IMR-90 (cell line): Measurements from ENCODE around the gene SOD2. TPM values are rescaled to one million over a fixed set of nuclear protein-coding genes. Genes with fewer than 3 reads are reported as not detected.

ENCODE experiments used
- ATAC-seq: fragments of 200-7000 bp; cut with Tn5 transposase; 2 replicates; pipeline ENCODE4 v1.9.1; 2020; ENCODE audit warnings: low read depth, mild to moderate bottlenecking, moderate library complexity
- BruUV-seq: library from RNA; stranded (reverse); fragments of 400-500 nt; replicated peaks from 2 replicates; lab custom pipeline; 2021; lab: Mats Ljungman, UMichigan
- CTCF ChIA-PET: fragments of 300-600 bp; formaldehyde crosslinking; extraction: SDS; loops from one replicate; lab custom pipeline; 2021; ENCODE audit warnings: antibody characterized with exemption; lab: Yijun Ruan, JAX
- POLR2A ChIA-PET: fragments of 300-600 bp; sonication (Branson Sonifier 250); formaldehyde crosslinking; loops from one replicate; lab custom pipeline; 2022; ENCODE audit warnings: antibody characterized with exemption; ENCODE audit not compliant: unreplicated experiment; lab: Charles Lee
- DNase-seq: peaks from one replicate; pipeline ENCODE4 v3.0.0; 2013
- H2AFZ ChIP-seq: replicated peaks from 2 replicates; pipeline ENCODE3; 2013; ENCODE audit warnings: low read length, mild to moderate bottlenecking; ENCODE audit not compliant: poor library complexity
- H2AK5ac ChIP-seq: 2 replicates; pipeline ENCODE4 v1.6.1; 2013; ENCODE audit warnings: low read depth, low read length, inconsistent platforms
- H2AK9ac ChIP-seq: replicated peaks from 2 replicates; pipeline ENCODE3; 2013; ENCODE audit warnings: mild to moderate bottlenecking, low read depth, low read length, moderate library complexity; ENCODE audit not compliant: poor library complexity
- H2BK120ac ChIP-seq: 2 replicates; pipeline ENCODE4 v1.6.1; 2013; ENCODE audit warnings: low read depth, low read length, inconsistent platforms
- H2BK15ac ChIP-seq: 3 replicates; pipeline ENCODE4 v1.6.1; 2013; ENCODE audit warnings: low read depth, low read length, inconsistent platforms
- H2BK20ac ChIP-seq: 2 replicates; pipeline ENCODE4 v1.6.1; 2013; ENCODE audit warnings: low read depth, mild to moderate bottlenecking, inconsistent platforms, low read length, moderate library complexity
- H2BK5ac ChIP-seq: 2 replicates; pipeline ENCODE4 v1.6.1; 2013; ENCODE audit warnings: mild to moderate bottlenecking, low read depth, low read length, inconsistent platforms; ENCODE audit not compliant: poor library complexity, severe bottlenecking
- H3K14ac ChIP-seq: replicated peaks from 2 replicates; pipeline ENCODE4 v1.6.1; 2013; ENCODE audit warnings: low read depth, low read length, inconsistent platforms
- H3K18ac ChIP-seq: 2 replicates; pipeline ENCODE4 v1.6.1; 2013; ENCODE audit warnings: low read depth, low read length, control low read depth
- H3K23ac ChIP-seq: 2 replicates; pipeline ENCODE4 v1.6.1; 2013; ENCODE audit warnings: low read depth, low read length, inconsistent platforms
- H3K27ac ChIP-seq: 2 replicates; pipeline ENCODE4 v1.5.1; 2013; ENCODE audit warnings: mild to moderate bottlenecking, control low read depth, low read length; ENCODE audit not compliant: insufficient read depth
- H3K27me3 ChIP-seq: 2 replicates; pipeline ENCODE4 v1.6.1; 2013; ENCODE audit warnings: low read length; ENCODE audit not compliant: control insufficient read depth, insufficient read depth
- H3K36me3 ChIP-seq: 2 replicates; pipeline ENCODE4 v1.6.1; 2013; ENCODE audit warnings: low read length, mixed read lengths; ENCODE audit not compliant: control insufficient read depth, insufficient read depth
- H3K4ac ChIP-seq: 2 replicates; pipeline ENCODE4 v1.6.1; 2013; ENCODE audit warnings: low read depth, low read length, inconsistent platforms
- H3K4me1 ChIP-seq: 2 replicates; pipeline ENCODE4 v1.6.1; 2013; ENCODE audit warnings: low read length, mixed read lengths; ENCODE audit not compliant: control insufficient read depth, insufficient read depth
- H3K4me2 ChIP-seq: 2 replicates; pipeline ENCODE4 v1.6.1; 2013; ENCODE audit warnings: low read depth, mild to moderate bottlenecking, control low read depth, low read length, moderate library complexity
- H3K4me3 ChIP-seq: 2 replicates; pipeline ENCODE4 v1.5.1; 2013; ENCODE audit warnings: low read depth, mild to moderate bottlenecking, control low read depth, low read length, moderate library complexity; ENCODE audit not compliant: insufficient read depth
- H3K56ac ChIP-seq: 2 replicates; pipeline ENCODE4 v1.6.1; 2013; ENCODE audit warnings: low read length, inconsistent platforms; ENCODE audit not compliant: insufficient read depth; ENCODE audit errors: extremely low read depth
- H3K79me1 ChIP-seq, 2 experiments: 2 replicates each; pipeline ENCODE4 v1.6.1; 2013; ENCODE audit warnings: low read length in 2 of 2, inconsistent platforms in 1 of 2, low read depth in 1 of 2
- H3K9ac ChIP-seq: 2 replicates; pipeline ENCODE4 v1.6.1; 2013; ENCODE audit warnings: low read depth, low read length, control low read depth
- H3K9me1 ChIP-seq: 2 replicates; pipeline ENCODE4 v1.6.1; 2013; ENCODE audit warnings: low read length, inconsistent platforms; ENCODE audit not compliant: insufficient read depth
- H3K9me3 ChIP-seq: 2 replicates; pipeline ENCODE4 v1.6.1; 2013; ENCODE audit warnings: low read length; ENCODE audit not compliant: control insufficient read depth, insufficient read depth
- H4K20me1 ChIP-seq: 2 replicates; pipeline ENCODE4 v1.6.1; 2013; ENCODE audit warnings: low read length, inconsistent platforms; ENCODE audit not compliant: insufficient read depth
- H4K5ac ChIP-seq: 2 replicates; pipeline ENCODE4 v1.6.1; 2013; ENCODE audit warnings: mild to moderate bottlenecking, low read depth, low read length, control low read depth
- H4K8ac ChIP-seq, 2 experiments: 2 replicates each; pipeline ENCODE4 v1.6.1; 2013; ENCODE audit warnings: low read depth in 2 of 2, low read length in 2 of 2, control low read depth in 1 of 2, inconsistent platforms in 1 of 2
- H4K91ac ChIP-seq: 2 replicates; pipeline ENCODE4 v1.6.1; 2013; ENCODE audit warnings: low read depth, low read length, inconsistent platforms; ENCODE audit not compliant: insufficient read depth
- CEBPB ChIP-seq: IDR thresholded peaks from 2 replicates; pipeline ENCODE4 v1.6.1; 2012; ENCODE audit warnings: low read depth, low read length, improper control_type of control experiment
- MAFK ChIP-seq: IDR thresholded peaks from 2 replicates; pipeline ENCODE4 v1.6.1; 2012; ENCODE audit warnings: low read depth, low read length, improper control_type of control experiment
- RCOR1 ChIP-seq: IDR thresholded peaks from 2 replicates; pipeline ENCODE4 v1.6.1; 2012; ENCODE audit warnings: mild to moderate bottlenecking, low read length, improper control_type of control experiment; ENCODE audit not compliant: insufficient replicate concordance
- WGBS, 2 experiments: methylation state at CpG; one replicate each; pipeline versions ENCODE4 v1.1.5 to v1.1.7; 2013; ENCODE audit warnings: missing lambda C conversion rate in 2 of 2; ENCODE audit not compliant: insufficient read length in 1 of 2; ENCODE audit errors: extremely low coverage in 2 of 2; 5-methylcytosine and 5-hydroxymethylcytosine counted together
- dilution Hi-C: fragments of 300-500 bp; cut with HindIII; formaldehyde crosslinking; loops from one replicate; pipeline ENCODE4 v1.14.3; 2018; ENCODE audit warnings: low sequenced_read_pairs; ENCODE audit not compliant: unreplicated experiment
- in situ Hi-C: fragments of 300-500 bp; cut with MboI; formaldehyde crosslinking; loops from 3 replicates; pipeline ENCODE4 v1.14.3; 2019; ENCODE audit warnings: low sequenced_read_pairs, inconsistent platforms, mixed read lengths
- intact Hi-C: fragments of 100-400 bp; cut with micrococcal nuclease; formaldehyde crosslinking; loops from 2 replicates; pipeline ENCODE4 v1.10.0; 2022
- polyA plus RNA-seq, 3 experiments: library from polyadenylated mRNA; depleted of rRNA; stranded (reverse); fragments of >200 nt; gene quantifications; 2 replicates each; pipeline ENCODE4 v1.2.3, GENCODE V29; 2012; ENCODE audit warnings: low replicate concordance in 1 of 3
- total RNA-seq: library from RNA; depleted of rRNA; stranded (reverse); fragments of >200 nt; gene quantifications from 2 replicates; pipeline ENCODE4 v1.2.3, GENCODE V29; 2012

The SOD2 gene
- total and polyA plus RNA-seq, 2 of the 4 experiments (the other 2 are of a cell fraction): 173 to 243 TPM

DNA sequence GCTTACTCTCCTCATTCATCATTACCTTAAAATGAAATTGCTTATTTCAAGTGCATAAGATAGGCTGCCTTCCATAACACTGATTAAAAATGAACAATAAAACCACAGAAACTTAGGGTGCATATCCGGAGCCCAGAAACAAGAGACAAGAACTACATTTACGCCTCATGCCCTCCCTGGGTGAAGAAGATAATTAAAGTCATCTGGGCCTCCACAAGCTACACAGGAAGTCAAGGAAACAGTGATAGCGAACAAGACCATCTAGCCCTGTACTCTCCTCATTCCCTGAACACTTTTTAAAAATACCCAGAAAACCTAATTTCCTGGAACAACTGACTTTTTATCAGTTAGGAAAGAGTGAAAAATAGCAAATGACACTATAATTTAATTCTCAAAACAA, 6.3 kb downstream of the SOD2 start:
- CTCF ChIA-PET: no interaction called here

More for the DNA sequence above, 6.3 kb downstream of the SOD2 start:
- no peak overlapping the region for H2BK15ac ChIP-seq
- peaks cover 14% of the 10 kb centered on the region for H3K4me1 ChIP-seq
- peaks cover 51% of the 10 kb centered on the region for H3K36me3 ChIP-seq
- no peak for DNase-seq
- intact Hi-C loops: no loop called here
- H3K9me1 ChIP-seq: peaks cover 6% of the 10 kb centered on the region
- no peak overlapping the region for H4K91ac ChIP-seq
- no peak overlapping the region for H3K9ac ChIP-seq
- no peaks in the 10 kb centered on the region for H3K27me3 ChIP-seq
- ATAC-seq: no peak
- H3K14ac ChIP-seq: no peak overlapping the region
- H2BK20ac ChIP-seq: no peak overlapping the region
- H3K4ac ChIP-seq: no peak overlapping the region
- no peak overlapping the region for H3K18ac ChIP-seq
- peaks cover 18 to 46% of the 10 kb centered on the region in 2 experiments for H3K79me1 ChIP-seq
- no peak overlapping the region for H3K4me2 ChIP-seq
- H4K5ac ChIP-seq: no peak overlapping the region
- no CpG with 5 or more reads among the region's 3 CpGs for WGBS, 2 experiments
- TF ChIP-seq CEBPB (no peak), RCOR1 (no peak), MAFK (no peak)
- H2AFZ ChIP-seq: no peak overlapping the region
- H2BK120ac ChIP-seq: no peak overlapping the region
- no peaks in the 10 kb centered on the region for H3K9me3 ChIP-seq
- in situ Hi-C loops: loop anchor here (25.0 kb wide), 1 partner anchor 276 kb away; the partner anchor contains the start of gene IGF2R
- H2AK5ac ChIP-seq: no peak overlapping the region
- no peak overlapping the region for H4K8ac ChIP-seq
- BruUV-seq: no TSS peak
- H3K23ac ChIP-seq: no peak overlapping the region
- peaks cover under 1% of the 10 kb centered on the region for H4K20me1 ChIP-seq
- no peak overlapping the region for H3K27ac ChIP-seq
- POLR2A ChIA-PET: no interaction called here
- dilution Hi-C loops: no loop called here
- no peak overlapping the region for H3K4me3 ChIP-seq
- H3K56ac ChIP-seq: no peak overlapping the region
- no peak overlapping the region for H2AK9ac ChIP-seq
- H2BK5ac ChIP-seq: no peak overlapping the region
